Measurements from ENCODE around the gene KRTAP1-5. TPM values are rescaled to one million over a fixed set of nuclear protein-coding genes. Genes with fewer than 3 reads are reported as not detected.

KRTAP1-5 gene
- total and polyA plus RNA-seq, 4 donors: not detected

DNA sequence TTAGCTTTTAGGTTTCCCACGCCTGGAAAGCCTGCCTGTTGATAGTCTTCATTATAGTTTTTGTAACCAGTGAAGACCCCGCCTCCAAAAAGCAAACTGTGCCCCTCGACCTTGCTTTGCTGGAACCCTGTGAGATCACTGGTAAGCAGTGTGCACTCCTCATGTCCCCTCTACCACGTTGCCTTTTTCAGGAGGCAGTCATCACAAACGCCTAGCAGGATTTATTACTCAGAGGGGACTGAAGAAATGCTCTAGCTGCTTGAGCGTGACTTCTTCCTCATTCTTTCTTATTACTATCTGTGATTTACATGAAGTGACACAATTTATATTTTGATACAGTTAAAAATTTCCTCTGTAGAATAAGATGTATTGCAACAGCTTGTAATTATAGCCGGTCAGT is 11.6 kb downstream of the KRTAP1-5 start:
- 74% methylated on average over 7 of the region's 7 CpGs for WGBS
- no peaks in the 10 kb centered on the region for H3K9me3 ChIP-seq (ENCODE audit: control insufficient read depth in 4 of 4, low read length in 3 of 4)
- no peaks in the 10 kb centered on the region for H3K4me1 ChIP-seq (ENCODE audit: control insufficient read depth in 4 of 4, insufficient read depth in 4 of 4, low read length in 3 of 4)
- no peak overlapping the region for H3K27ac ChIP-seq (ENCODE audit: low read depth in 1 of 2, low read length in 2 of 2)
- DNase-seq (ENCODE audit: low spot score): no peak
- H3K36me3 ChIP-seq (ENCODE audit: control insufficient read depth in 4 of 4, insufficient read depth in 3 of 4, low read depth in 1 of 4, low read length in 3 of 4): no peaks in the 10 kb centered on the region
- TF ChIP-seq, protein P1, sequence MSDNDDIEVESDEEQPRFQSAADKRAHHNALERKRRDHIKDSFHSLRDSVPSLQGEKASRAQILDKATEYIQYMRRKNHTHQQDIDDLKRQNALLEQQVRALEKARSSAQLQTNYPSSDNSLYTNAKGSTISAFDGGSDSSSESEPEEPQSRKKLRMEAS (IDR thresholded peaks at IDR 0.05): no peak
- TF ChIP-seq HNF4G (IDR thresholded peaks at IDR 0.05) (no peak), GABPA (IDR thresholded peaks at IDR 0.05 in 1 of 2, conservative IDR thresholded peaks at IDR 0.05 in 1 of 2) (no peak), FOXA2 (IDR thresholded peaks at IDR 0.05) (no peak), JUND (IDR thresholded peaks at IDR 0.05) (no peak), EGR1 (IDR thresholded peaks at IDR 0.05; ENCODE audit: low read depth in 2 of 2) (no peak), TAF1 (conservative IDR thresholded peaks at IDR 0.05) (no peak)
- TF ChIP-seq, protein P2, sequence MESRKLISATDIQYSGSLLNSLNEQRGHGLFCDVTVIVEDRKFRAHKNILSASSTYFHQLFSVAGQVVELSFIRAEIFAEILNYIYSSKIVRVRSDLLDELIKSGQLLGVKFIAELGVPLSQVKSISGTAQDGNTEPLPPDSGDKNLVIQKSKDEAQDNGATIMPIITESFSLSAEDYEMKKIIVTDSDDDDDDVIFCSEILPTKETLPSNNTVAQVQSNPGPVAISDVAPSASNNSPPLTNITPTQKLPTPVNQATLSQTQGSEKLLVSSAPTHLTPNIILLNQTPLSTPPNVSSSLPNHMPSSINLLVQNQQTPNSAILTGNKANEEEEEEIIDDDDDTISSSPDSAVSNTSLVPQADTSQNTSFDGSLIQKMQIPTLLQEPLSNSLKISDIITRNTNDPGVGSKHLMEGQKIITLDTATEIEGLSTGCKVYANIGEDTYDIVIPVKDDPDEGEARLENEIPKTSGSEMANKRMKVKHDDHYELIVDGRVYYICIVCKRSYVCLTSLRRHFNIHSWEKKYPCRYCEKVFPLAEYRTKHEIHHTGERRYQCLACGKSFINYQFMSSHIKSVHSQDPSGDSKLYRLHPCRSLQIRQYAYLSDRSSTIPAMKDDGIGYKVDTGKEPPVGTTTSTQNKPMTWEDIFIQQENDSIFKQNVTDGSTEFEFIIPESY (IDR thresholded peaks at IDR 0.05): no peak
- TF ChIP-seq, protein P3, sequence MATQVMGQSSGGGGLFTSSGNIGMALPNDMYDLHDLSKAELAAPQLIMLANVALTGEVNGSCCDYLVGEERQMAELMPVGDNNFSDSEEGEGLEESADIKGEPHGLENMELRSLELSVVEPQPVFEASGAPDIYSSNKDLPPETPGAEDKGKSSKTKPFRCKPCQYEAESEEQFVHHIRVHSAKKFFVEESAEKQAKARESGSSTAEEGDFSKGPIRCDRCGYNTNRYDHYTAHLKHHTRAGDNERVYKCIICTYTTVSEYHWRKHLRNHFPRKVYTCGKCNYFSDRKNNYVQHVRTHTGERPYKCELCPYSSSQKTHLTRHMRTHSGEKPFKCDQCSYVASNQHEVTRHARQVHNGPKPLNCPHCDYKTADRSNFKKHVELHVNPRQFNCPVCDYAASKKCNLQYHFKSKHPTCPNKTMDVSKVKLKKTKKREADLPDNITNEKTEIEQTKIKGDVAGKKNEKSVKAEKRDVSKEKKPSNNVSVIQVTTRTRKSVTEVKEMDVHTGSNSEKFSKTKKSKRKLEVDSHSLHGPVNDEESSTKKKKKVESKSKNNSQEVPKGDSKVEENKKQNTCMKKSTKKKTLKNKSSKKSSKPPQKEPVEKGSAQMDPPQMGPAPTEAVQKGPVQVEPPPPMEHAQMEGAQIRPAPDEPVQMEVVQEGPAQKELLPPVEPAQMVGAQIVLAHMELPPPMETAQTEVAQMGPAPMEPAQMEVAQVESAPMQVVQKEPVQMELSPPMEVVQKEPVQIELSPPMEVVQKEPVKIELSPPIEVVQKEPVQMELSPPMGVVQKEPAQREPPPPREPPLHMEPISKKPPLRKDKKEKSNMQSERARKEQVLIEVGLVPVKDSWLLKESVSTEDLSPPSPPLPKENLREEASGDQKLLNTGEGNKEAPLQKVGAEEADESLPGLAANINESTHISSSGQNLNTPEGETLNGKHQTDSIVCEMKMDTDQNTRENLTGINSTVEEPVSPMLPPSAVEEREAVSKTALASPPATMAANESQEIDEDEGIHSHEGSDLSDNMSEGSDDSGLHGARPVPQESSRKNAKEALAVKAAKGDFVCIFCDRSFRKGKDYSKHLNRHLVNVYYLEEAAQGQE (IDR thresholded peaks at IDR 0.05): no peak
- peaks cover 0 to 4% (median 0%) of the 10 kb centered on the region in 4 donors for H3K27me3 ChIP-seq (ENCODE audit: control insufficient read depth in 4 of 4, insufficient read depth in 4 of 4, low read length in 3 of 4)
- no peak overlapping the region for H3K9ac ChIP-seq (ENCODE audit: low read depth in 1 of 2, low read length in 2 of 2)
- no peak overlapping the region for H3K4me3 ChIP-seq (ENCODE audit: low read depth in 1 of 3, low read length in 3 of 3)

DNA sequence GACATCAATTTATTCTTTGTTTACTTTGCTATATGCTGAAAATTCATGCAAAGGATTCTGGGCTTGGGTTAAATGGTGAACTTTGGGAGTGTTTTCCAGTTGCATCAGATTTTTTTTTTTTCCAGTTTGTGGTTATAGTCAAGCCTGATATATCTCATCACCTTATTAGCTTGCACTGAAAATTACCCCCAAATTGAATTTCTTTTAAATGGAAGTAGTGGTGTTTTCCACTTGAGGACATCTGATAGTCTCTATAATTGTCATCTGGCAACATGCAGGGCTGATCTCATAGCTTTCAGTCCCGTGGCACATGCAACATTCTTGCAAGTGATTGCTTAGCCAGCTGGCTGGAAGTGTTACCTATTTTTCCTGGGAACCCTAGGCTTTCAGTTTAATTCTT is 13.4 kb downstream of the KRTAP1-5 start:
- H3K27me3 ChIP-seq (ENCODE audit: control insufficient read depth in 4 of 4, insufficient read depth in 4 of 4, low read length in 3 of 4): peaks cover 0 to 4% (median 0%) of the 10 kb centered on the region in 4 donors
- H3K9me3 ChIP-seq (ENCODE audit: control insufficient read depth in 4 of 4, low read length in 3 of 4): no peaks in the 10 kb centered on the region
- no peak overlapping the region for H3K27ac ChIP-seq (ENCODE audit: low read depth in 1 of 2, low read length in 2 of 2)
- H3K36me3 ChIP-seq (ENCODE audit: control insufficient read depth in 4 of 4, insufficient read depth in 3 of 4, low read depth in 1 of 4, low read length in 3 of 4): no peaks in the 10 kb centered on the region
- H3K9ac ChIP-seq (ENCODE audit: low read depth in 1 of 2, low read length in 2 of 2): no peak overlapping the region
- TF ChIP-seq FOXA2 (IDR thresholded peaks at IDR 0.05): no peak
- TF ChIP-seq SP1 (IDR thresholded peaks at IDR 0.05): no peak
- no peak for TF ChIP-seq HNF4A (conservative IDR thresholded peaks at IDR 0.05)
- TF ChIP-seq RAD21 (IDR thresholded peaks at IDR 0.05): no peak
- no peak for TF ChIP-seq YY1 (IDR thresholded peaks at IDR 0.05)
- no peak for TF ChIP-seq HNF4G (IDR thresholded peaks at IDR 0.05)
- TF ChIP-seq NR2F2 (IDR thresholded peaks at IDR 0.05): no peak
- no peak for TF ChIP-seq GABPA (IDR thresholded peaks at IDR 0.05 in 1 of 2, conservative IDR thresholded peaks at IDR 0.05 in 1 of 2)
- TF ChIP-seq, protein P4, sequence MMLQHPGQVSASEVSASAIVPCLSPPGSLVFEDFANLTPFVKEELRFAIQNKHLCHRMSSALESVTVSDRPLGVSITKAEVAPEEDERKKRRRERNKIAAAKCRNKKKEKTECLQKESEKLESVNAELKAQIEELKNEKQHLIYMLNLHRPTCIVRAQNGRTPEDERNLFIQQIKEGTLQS (IDR thresholded peaks at IDR 0.05): no peak
- TF ChIP-seq, protein P5, sequence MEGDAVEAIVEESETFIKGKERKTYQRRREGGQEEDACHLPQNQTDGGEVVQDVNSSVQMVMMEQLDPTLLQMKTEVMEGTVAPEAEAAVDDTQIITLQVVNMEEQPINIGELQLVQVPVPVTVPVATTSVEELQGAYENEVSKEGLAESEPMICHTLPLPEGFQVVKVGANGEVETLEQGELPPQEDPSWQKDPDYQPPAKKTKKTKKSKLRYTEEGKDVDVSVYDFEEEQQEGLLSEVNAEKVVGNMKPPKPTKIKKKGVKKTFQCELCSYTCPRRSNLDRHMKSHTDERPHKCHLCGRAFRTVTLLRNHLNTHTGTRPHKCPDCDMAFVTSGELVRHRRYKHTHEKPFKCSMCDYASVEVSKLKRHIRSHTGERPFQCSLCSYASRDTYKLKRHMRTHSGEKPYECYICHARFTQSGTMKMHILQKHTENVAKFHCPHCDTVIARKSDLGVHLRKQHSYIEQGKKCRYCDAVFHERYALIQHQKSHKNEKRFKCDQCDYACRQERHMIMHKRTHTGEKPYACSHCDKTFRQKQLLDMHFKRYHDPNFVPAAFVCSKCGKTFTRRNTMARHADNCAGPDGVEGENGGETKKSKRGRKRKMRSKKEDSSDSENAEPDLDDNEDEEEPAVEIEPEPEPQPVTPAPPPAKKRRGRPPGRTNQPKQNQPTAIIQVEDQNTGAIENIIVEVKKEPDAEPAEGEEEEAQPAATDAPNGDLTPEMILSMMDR (IDR thresholded peaks at IDR 0.05; ENCODE audit: low read depth, low read length, missing input control): no peak
- TF ChIP-seq, protein P3 (IDR thresholded peaks at IDR 0.05): no peak
- TF ChIP-seq, protein P1 (IDR thresholded peaks at IDR 0.05): no peak
- TF ChIP-seq JUND (IDR thresholded peaks at IDR 0.05): no peak
- TF ChIP-seq TAF1 (conservative IDR thresholded peaks at IDR 0.05): no peak
- TF ChIP-seq FOXA1 (IDR thresholded peaks at IDR 0.05): no peak
- TF ChIP-seq, protein P2 (IDR thresholded peaks at IDR 0.05): no peak
- no peak for TF ChIP-seq EGR1 (IDR thresholded peaks at IDR 0.05; ENCODE audit: low read depth in 2 of 2)
- 52% methylated on average over 1 of the region's 1 CpG for WGBS
- H3K4me1 ChIP-seq (ENCODE audit: control insufficient read depth in 4 of 4, insufficient read depth in 4 of 4, low read length in 3 of 4): no peaks in the 10 kb centered on the region
- no peak overlapping the region for H3K4me3 ChIP-seq (ENCODE audit: low read depth in 1 of 3, low read length in 3 of 3)
- DNase-seq (ENCODE audit: low spot score): no peak

Measured in liver (tissue), 9 donors.